DND-41 (cell line): ENCODE results near the gene GDF11.

Experiments used
- CTCF ChIP-seq: IDR thresholded peaks from 2 replicates; pipeline ENCODE4 v1.5.1; 2012; ENCODE audit warnings: borderline replicate concordance, low read length, moderate library complexity, mild to moderate bottlenecking; ENCODE audit not compliant: poor library complexity, severe bottlenecking; ENCODE audit errors: extremely low read depth
- EZH2 ChIP-seq: IDR thresholded peaks from 3 replicates; pipeline ENCODE4 v1.6.1; 2012; ENCODE audit warnings: borderline replicate concordance, low read depth, mild to moderate bottlenecking, moderate library complexity, low read length, inconsistent platforms; ENCODE audit not compliant: severe bottlenecking

DNA sequence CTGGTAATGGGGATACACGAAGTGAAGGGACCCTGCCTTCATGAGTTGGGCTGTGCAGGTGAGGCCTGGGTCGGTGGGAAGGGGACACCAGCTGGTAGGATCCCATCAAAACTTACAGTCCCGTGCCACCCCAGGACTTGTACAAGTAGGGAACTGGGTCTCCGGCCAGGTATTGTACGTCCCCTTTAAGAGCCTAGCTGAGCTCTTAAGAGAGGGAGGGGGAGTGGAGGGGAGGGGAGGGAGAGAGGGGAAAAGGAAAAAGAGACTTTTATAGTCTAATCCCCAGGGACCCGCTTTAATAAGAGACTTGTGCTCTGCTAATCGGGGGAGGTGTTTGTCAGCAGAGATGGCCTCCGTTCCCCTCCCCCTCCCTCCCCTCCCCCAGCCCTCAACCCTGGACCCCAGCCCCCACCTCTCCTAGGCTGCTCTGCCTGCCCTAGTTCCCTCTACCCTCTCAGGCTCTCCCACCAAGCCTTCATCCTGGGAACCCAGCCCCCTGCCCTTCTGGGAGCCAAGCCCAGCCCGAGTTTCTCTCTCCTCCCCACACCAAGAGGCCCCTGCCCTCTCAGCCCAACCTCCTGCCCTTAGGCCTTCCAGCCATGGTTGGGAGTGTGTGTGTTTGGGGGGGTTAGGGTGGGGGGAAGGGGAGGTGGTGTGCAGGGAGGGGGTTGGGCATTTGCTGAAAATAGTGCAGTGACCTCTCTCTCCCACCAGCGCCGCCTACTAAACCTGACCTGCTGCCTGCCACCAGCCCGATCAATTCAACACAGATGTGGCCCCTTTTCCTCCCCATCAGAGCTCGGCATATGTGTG lies 2.6 kb downstream of the GDF11 start:
- TF ChIP-seq EZH2: no peak
- TF ChIP-seq CTCF: no peak
